ENCODE data around the gene GRIN3B.

GRIN3B gene

GRCh38 chr19:1051791-1052190, 51.6 kb downstream of the GRIN3B start:
- Histone ChIP-seq H3K27ac (ENCODE audit: low read length) (no peak overlapping the region), H3K79me2 (ENCODE audit: low read length) (no peaks in the 10 kb centered on the region), H4K20me1 (ENCODE audit: insufficient read depth, low read length) (no peaks in the 10 kb centered on the region), H2AFZ (ENCODE audit: low read depth, low read length) (no peak overlapping the region), H3K4me1 (ENCODE audit: low read length) (no peaks in the 10 kb centered on the region), H3K4me2 (ENCODE audit: low read length) (no peak overlapping the region), H3K9me3 (ENCODE audit: insufficient read depth, low read length) (no peaks in the 10 kb centered on the region), H3K4me3 (ENCODE audit: low read length) (no peak overlapping the region), H3K36me3 (replicated peaks; ENCODE audit: low read depth, low read length) (peaks cover 33% of the 10 kb centered on the region), H3K9ac (ENCODE audit: low read length) (no peak overlapping the region), H3K27me3 (ENCODE audit: low read depth, low read length) (no peaks in the 10 kb centered on the region)
- TF ChIP-seq CTCF (IDR thresholded peaks at IDR 0.05; ENCODE audit: low read depth, low read length), result no peak
- no peak for TF ChIP-seq EZH2phosphoT487 (IDR thresholded peaks at IDR 0.05; ENCODE audit: low read depth)

DNA sequence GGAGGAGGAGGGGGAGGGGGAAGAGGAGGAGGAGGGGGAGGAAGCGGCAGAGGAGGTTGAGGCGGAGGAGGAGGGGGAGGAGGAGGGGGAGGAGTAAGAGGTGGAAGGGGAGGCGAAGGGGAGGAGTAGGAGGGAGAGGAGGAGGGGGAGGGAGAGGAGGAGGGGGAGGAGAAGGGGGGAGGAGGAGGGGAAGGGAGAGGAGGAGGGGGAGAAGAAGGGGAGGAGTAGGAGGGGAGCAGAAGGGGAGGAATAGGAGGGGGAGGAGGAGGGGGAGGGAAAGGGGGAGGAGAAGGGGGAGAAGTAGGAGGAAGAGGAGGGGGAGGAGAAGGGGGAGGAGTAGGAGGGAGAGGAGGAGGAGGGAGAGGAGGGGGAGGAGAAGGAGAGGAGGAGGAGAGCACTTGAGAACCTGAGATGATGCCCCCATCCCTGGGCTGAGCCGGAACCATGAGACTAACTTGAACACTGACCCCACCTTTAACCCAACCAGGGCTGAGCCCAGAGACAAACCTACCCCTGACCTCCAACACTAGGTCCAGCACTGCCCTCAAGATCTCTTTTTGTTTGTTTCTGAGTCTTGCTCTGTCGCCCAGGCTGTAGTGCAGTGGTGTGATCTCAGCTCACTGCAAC, 52.2 kb downstream of the GRIN3B start:
- H3K79me2 ChIP-seq (ENCODE audit: low read length), result no peaks in the 10 kb centered on the region
- no peaks in the 10 kb centered on the region for H3K4me1 ChIP-seq (ENCODE audit: low read length)
- H3K9ac ChIP-seq (ENCODE audit: low read length), result no peak overlapping the region
- no peak overlapping the region for H2AFZ ChIP-seq (ENCODE audit: low read depth, low read length)
- no peaks in the 10 kb centered on the region for H3K9me3 ChIP-seq (ENCODE audit: insufficient read depth, low read length)
- H3K27ac ChIP-seq (ENCODE audit: low read length), result no peak overlapping the region
- H4K20me1 ChIP-seq (ENCODE audit: insufficient read depth, low read length), result no peaks in the 10 kb centered on the region
- no peak overlapping the region for H3K4me3 ChIP-seq (ENCODE audit: low read length)
- H3K27me3 ChIP-seq (ENCODE audit: low read depth, low read length), result no peaks in the 10 kb centered on the region
- H3K36me3 ChIP-seq (replicated peaks; ENCODE audit: low read depth, low read length), result peaks cover 28% of the 10 kb centered on the region
- TF ChIP-seq EZH2phosphoT487 (IDR thresholded peaks at IDR 0.05; ENCODE audit: low read depth), result no peak
- TF ChIP-seq CTCF (IDR thresholded peaks at IDR 0.05; ENCODE audit: low read depth, low read length), result no peak
- no peak overlapping the region for H3K4me2 ChIP-seq (ENCODE audit: low read length)

- Histone ChIP-seq H3K4me1 (ENCODE audit: low read length) (no peaks in the 10 kb centered on the region), H3K9ac (ENCODE audit: low read length) (no peak overlapping the region), H4K20me1 (ENCODE audit: insufficient read depth, low read length) (no peaks in the 10 kb centered on the region), H2AFZ (ENCODE audit: low read depth, low read length) (no peak overlapping the region), H3K9me3 (ENCODE audit: insufficient read depth, low read length) (no peaks in the 10 kb centered on the region), H3K79me2 (ENCODE audit: low read length) (no peaks in the 10 kb centered on the region), H3K36me3 (replicated peaks; ENCODE audit: low read depth, low read length) (peaks cover 24% of the 10 kb centered on the region), H3K27ac (ENCODE audit: low read length) (no peak overlapping the region), H3K4me2 (ENCODE audit: low read length) (no peak overlapping the region), H3K27me3 (ENCODE audit: low read depth, low read length) (no peaks in the 10 kb centered on the region), H3K4me3 (ENCODE audit: low read length) (no peak overlapping the region)
- TF ChIP-seq CTCF (IDR thresholded peaks at IDR 0.05; ENCODE audit: low read depth, low read length) (no peak), EZH2phosphoT487 (IDR thresholded peaks at IDR 0.05; ENCODE audit: low read depth) (no peak)
Observed at GRCh38 chr19:1053176-1054101, 53.2 kb downstream of the GRIN3B start.

Data from OCI-LY3 (cell line).